ENCODE data around the gene ARHGEF28.

DNA sequence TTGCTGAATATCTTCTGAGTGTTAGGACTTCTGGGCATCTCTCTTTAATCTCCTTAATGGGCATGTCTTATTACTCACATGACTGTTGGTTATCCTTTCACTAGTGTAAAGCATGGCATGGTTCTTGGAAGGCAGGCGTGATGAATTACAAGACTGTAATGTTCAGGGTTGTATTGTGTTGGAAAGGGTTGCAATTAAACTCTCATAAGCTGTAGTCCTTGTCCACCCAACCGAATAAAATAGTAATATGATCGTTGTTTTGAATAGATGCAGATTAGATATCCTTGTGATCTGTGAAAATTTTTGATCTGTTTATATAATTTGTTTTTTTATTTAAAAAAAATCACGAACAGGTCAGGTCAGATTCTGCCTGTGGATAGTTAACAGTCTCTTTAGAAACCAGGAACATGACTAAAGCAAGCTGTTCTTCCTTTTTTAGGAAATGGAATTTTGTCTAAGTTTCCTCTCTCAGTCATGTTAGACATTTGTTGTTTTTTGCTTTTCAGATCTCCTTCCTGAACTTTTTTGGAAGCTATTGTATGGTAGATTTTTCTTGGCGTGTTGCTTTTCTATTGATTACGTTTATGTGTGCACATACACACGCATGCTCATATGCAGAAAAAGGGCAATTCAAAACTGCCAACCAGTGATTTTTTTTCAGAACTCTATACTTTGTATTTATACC lies 121.8 kb downstream of the ARHGEF28 start:
- TF ChIP-seq, protein P1, sequence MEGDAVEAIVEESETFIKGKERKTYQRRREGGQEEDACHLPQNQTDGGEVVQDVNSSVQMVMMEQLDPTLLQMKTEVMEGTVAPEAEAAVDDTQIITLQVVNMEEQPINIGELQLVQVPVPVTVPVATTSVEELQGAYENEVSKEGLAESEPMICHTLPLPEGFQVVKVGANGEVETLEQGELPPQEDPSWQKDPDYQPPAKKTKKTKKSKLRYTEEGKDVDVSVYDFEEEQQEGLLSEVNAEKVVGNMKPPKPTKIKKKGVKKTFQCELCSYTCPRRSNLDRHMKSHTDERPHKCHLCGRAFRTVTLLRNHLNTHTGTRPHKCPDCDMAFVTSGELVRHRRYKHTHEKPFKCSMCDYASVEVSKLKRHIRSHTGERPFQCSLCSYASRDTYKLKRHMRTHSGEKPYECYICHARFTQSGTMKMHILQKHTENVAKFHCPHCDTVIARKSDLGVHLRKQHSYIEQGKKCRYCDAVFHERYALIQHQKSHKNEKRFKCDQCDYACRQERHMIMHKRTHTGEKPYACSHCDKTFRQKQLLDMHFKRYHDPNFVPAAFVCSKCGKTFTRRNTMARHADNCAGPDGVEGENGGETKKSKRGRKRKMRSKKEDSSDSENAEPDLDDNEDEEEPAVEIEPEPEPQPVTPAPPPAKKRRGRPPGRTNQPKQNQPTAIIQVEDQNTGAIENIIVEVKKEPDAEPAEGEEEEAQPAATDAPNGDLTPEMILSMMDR (IDR thresholded peaks at IDR 0.05), result no peak
- TF ChIP-seq POLR2AphosphoS5 (IDR thresholded peaks at IDR 0.05) (no peak), EP300 (IDR thresholded peaks at IDR 0.05) (no peak)
